ENCODE data around the gene ANKRD34A.
A peak's percentile ranks its signal among the peaks of the same experiment; 100 is the strongest.

ANKRD34A gene

GRCh38 chr1:145965119-145965744 is 857 bp upstream of the ANKRD34A start:
- no peak for DNase-seq (ENCODE audit: low read depth)

GRCh38 chr1:145963265-145964019 is 933 bp downstream of the ANKRD34A start:
- DNase-seq (ENCODE audit: low read depth): no peak

GRCh38 chr1:145962157-145963102 is 1.9 kb downstream of the ANKRD34A start:
- DNase-seq (ENCODE audit: low read depth): no peak

- peak; percentile 48 for DNase-seq (ENCODE audit: low read depth)
Observed at GRCh38 chr1:145961425-145962156, 2.8 kb downstream of the ANKRD34A start.

GRCh38 chr1:145961109-145961424 is 3.3 kb downstream of the ANKRD34A start:
- DNase-seq (ENCODE audit: low read depth): no peak

GRCh38 chr1:145960468-145961108 is 3.8 kb downstream of the ANKRD34A start:
- DNase-seq (ENCODE audit: low read depth): peak; percentile 32

- no peak for DNase-seq (ENCODE audit: low read depth)
Observed at GRCh38 chr1:145959957-145960467, 4.4 kb downstream of the ANKRD34A start.

GRCh38 chr1:145959333-145959732 is 5.0 kb downstream of the ANKRD34A start:
- DNase-seq (ENCODE audit: low read depth): no peak

- no peak for DNase-seq (ENCODE audit: low read depth)
Observed at GRCh38 chr1:145958734-145959133, 5.6 kb downstream of the ANKRD34A start.

GRCh38 chr1:145957443-145958319 is 6.7 kb downstream of the ANKRD34A start, which contains the start of gene LIX1L:
Gene LIX1L, minus strand, starts transcription at chr1:145958017. Its CDS starts 90 bp downstream, at chr1:145957927.
- peak; percentile 91 for DNase-seq (ENCODE audit: low read depth)

GRCh38 chr1:145956781-145957442 is 7.5 kb downstream of the ANKRD34A start:
- DNase-seq (ENCODE audit: low read depth): no peak

GRCh38 chr1:145956361-145956760 is 8.0 kb downstream of the ANKRD34A start:
- DNase-seq (ENCODE audit: low read depth): no peak

- no peak for DNase-seq (ENCODE audit: low read depth)
Observed at GRCh38 chr1:145955436-145955835, 8.9 kb downstream of the ANKRD34A start.

- no peak for DNase-seq (ENCODE audit: low read depth)
Observed at GRCh38 chr1:145953861-145954260, 10.5 kb downstream of the ANKRD34A start.

GRCh38 chr1:145952903-145953302 is 11.5 kb downstream of the ANKRD34A start:
- no peak for DNase-seq (ENCODE audit: low read depth)

GRCh38 chr1:145951526-145951925 is 12.8 kb downstream of the ANKRD34A start:
- DNase-seq (ENCODE audit: low read depth): no peak

GRCh38 chr1:145949219-145949618 is 15.2 kb downstream of the ANKRD34A start:
- DNase-seq (ENCODE audit: low read depth): no peak

- DNase-seq (ENCODE audit: low read depth): no peak
Observed at GRCh38 chr1:145947551-145947950, 16.8 kb downstream of the ANKRD34A start.

GRCh38 chr1:145946477-145946986 is 17.8 kb downstream of the ANKRD34A start:
- no peak for DNase-seq (ENCODE audit: low read depth)
